Stimulated activated CD8-positive, alpha-beta memory T cell treated with anti-CD3 and anti-CD28 coated beads, Interleukin-15, amount 100 ng/mL, for 48 hours (primary cell): ENCODE measurements around the gene ARHGAP15.
"Not testable (repeated sequence)": the region's sequence is repeated elsewhere in the genome, so short reads cannot be mapped to it uniquely, and the experiment has no call there.

Experiments used
- DNase-seq, 2 donors: peaks; one replicate each; pipeline ENCODE4 v3.0.0-alpha.2; 2020; ENCODE audit warnings: low read depth in 2 of 2

ARHGAP15 gene

DNA sequence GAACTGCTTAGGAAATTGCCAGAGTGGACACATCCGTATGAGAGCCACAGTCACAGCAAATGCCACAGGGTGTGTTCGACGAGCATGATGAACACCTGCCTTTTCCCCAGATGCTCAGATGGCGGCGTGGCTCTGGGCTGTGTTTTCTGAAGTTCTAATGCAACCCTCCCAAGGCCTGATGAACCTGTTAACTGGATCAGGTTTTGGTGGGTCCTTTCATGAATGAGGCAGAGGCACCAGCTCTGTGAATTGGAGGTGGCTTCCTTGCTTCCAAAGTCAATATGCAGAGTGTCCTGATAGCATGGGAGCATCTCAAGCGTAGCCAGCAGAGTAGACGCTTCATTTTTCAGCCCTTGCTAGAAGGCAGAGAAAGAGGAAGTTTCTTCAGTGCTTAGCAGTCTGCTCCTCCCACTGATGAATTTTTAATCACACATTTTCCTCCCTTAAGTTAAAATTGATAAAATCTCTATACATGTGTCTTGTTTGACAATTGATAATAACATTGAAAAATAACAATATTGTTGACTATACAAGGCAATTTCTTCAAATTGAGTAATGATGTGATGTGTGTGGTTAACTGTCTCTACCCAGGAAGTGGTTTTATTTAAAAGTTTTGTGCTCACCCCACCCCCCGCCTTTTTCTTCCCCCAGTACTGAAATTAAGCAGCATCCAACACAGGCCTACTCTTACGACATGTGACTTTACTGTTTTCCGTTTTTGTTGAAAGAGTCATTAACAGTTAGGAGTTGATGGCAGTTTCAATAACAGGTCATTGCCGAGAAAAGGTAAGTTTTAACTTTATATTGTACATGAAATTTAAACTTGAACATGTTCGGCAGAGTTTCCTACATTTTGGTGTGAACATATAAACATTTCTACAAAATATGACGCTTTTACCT, at the start of gene ARHGAP15:
ARHGAP15 (plus strand) TSS at position 739 of the 900 bp plus-strand sequence.
- peak; percentile 54 to 59 for DNase-seq

- DNase-seq = no peak
These were observed 47.6 kb upstream of the ARHGAP15 start for GRCh38 chr2:143081616-143082015.

DNA sequence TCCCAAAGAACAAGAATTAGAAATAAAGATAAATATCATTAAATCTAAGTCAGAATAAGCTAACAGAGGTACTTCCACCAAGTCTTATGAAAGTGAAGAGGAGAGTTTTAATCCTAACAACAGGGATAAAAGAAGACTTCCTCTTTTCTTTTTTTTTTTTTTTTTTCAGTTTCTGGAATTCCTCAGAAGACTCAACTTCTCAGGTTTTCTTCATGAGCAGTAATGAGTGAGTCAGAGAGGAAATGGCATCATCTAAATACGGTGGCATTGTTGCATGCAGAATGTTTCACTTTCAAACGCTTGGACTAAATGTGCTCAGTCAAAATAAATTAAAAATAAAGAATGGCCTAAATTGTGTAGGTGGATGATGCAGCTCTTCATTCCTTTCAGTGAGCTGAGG, 45.6 kb upstream of the ARHGAP15 start:
- no peak for DNase-seq

GRCh38 chr2:143084462-143084861, 44.8 kb upstream of the ARHGAP15 start:
- no peak for DNase-seq

GRCh38 chr2:143085125-143085784, 44.0 kb upstream of the ARHGAP15 start:
- DNase-seq = no peak

DNA sequence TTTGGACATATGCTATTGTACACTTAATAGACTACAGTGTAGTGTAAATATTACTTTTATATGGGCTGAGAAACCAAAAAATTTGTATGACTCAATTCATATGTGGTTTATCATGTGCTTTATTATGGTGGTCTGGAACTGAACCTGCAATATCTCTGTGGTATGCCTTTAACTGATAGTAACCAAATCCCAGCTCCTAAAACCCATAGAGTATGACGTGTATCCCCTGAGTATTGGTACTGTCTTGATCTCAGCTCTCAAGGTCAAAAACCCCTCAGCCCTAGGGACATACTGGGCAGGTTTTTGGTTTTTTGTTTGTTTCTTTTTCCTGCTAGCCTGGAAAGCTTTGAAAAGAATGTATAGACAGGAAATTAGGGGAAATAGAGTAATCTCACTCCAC, 42.2 kb upstream of the ARHGAP15 start:
- no peak for DNase-seq

DNA sequence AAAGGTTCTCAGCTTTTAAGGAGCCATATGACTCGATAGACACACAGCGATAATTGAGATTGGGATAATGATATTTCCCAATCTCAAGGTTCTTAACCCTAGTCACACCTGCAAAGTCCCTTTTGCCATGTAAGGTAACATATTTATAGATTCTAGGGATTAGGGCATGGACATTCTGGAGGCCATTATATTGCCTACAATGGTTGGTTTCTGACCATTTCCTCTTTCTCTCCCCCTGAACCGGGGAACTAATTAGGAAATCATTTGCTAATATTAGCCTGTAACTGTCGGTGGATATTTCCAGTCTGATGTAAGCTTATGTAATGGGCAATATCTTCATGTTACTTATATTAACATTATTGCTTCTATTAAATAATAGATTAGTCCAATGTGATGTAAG, 40.8 kb upstream of the ARHGAP15 start:
- no peak for DNase-seq

GRCh38 chr2:143089520-143089919, 39.7 kb upstream of the ARHGAP15 start:
- DNase-seq = not testable (repeated sequence)

- peak; percentile 20 to 33 for DNase-seq
These were observed 18.3 kb upstream of the ARHGAP15 start for GRCh38 chr2:143110758-143111428.

GRCh38 chr2:143117225-143117624, 12.0 kb upstream of the ARHGAP15 start:
- no peak for DNase-seq

DNA sequence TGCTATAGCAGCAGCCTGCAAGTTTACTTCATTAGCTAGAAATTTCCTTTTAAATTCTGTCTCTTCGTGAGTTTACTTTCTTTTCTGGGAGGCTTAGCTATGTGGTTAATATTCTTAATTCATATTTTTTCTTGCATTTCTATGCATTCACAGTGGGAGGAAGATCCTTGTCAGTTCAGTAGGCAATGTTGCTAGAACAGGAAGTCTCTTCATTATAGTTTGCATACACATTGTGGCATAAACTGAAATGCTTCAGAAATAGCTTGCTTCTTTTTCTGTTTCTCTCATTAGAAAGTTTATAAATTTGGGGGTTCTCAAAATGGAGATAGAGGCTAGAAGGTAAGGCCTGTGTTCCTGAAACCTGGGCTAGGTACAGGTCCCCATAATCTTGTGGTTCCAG, 8.1 kb upstream of the ARHGAP15 start:
- no peak for DNase-seq

GRCh38 chr2:143121957-143122356, 7.3 kb upstream of the ARHGAP15 start:
- no peak for DNase-seq

- no peak for DNase-seq
These were observed 5.3 kb upstream of the ARHGAP15 start for GRCh38 chr2:143123911-143124310.

GRCh38 chr2:143124445-143124844, 4.8 kb upstream of the ARHGAP15 start:
- DNase-seq = no peak

GRCh38 chr2:143125717-143126116, 3.5 kb upstream of the ARHGAP15 start:
- DNase-seq = no peak

- DNase-seq = no peak
These were observed 3.1 kb downstream of the ARHGAP15 start for GRCh38 chr2:143132355-143132754.

- no peak for DNase-seq
These were observed 4.6 kb downstream of the ARHGAP15 start for GRCh38 chr2:143133783-143134182.

DNA sequence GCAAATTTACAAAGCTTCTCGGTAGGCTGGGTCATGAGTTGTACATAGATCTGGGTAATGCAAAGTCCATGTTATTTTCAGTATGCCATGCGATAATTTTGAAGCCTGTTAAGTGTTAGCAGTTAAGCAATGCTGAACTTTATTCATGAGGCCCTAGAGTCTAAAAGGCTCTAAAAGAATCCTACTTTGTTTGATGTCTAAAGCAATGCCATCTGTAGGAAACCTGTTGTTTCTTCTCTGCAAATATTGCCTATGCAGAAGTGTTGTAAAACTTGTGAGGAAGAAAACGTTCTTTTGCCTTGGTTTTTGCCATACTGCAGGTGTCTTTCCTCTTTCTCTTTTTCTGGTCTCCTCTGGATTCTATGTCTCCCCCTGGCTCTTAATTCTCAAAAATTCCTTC, 9.1 kb downstream of the ARHGAP15 start:
- no peak for DNase-seq

- DNase-seq = no peak
These were observed 10.7 kb downstream of the ARHGAP15 start for GRCh38 chr2:143139835-143140393.

DNA sequence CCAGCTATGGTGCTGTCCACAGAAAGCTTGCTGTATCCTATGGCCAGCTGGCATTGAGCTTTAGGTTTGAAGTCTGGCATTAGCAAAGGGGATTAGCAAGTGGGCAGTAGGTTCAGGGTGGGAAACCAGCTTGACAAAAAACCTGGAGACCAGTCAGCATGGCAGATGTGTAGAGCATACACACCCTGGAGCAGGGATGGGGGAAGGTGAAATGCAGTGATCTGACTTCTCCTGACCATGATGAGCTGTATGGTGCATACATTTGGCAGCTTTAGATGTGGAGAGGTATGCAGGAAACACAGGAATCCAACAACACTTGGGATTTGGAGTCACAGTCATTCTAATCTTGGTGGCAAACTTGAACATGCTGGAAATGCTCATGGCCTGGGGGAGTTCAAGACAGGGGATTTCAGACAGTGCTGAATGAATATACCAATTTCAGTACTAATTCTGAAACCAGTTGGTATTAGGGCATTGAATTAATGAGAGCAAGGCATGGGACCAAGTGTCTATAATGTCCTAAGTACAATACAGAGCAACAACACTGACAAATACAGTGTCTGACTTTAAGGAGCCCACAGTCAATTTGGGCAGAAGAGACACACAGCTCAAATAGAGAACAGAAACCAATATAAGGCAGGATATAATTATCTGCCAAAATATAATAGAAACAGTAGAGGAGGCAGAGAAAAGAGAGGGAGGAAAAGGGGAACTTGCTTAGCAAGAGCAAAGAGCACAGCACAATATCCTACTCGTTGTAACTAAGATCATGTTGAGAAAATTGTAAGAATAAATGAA, 11.8 kb downstream of the ARHGAP15 start:
- DNase-seq = no peak

- DNase-seq = no peak
These were observed 13.4 kb downstream of the ARHGAP15 start for GRCh38 chr2:143142598-143142997.
